Heart left ventricle (tissue), 16 donors: Measurements from ENCODE around the gene JUND. TPM values are rescaled to one million over a fixed set of nuclear protein-coding genes. Genes with fewer than 3 reads are reported as not detected.

Experiments used
- ATAC-seq, 4 donors: fragments of 200-7000 bp; cut with Tn5 transposase; one replicate each; pipeline ENCODE4 v1.9.1; 2020 to 2022; ENCODE audit warnings: moderate library complexity in 4 of 4, mild to moderate bottlenecking in 3 of 4, moderate number of reproducible peaks in 1 of 4
- DNase-seq, 5 donors: peaks; one replicate each; pipeline ENCODE4 v3.0.0-alpha.2; 2020
- H3K27ac ChIP-seq, 12 donors: fragments of 200-600 bp; sonication (generic) in 4 of 12; one replicate each; pipeline versions ENCODE4 v1.5.0 to v1.8.0; 2016 to 2022; ENCODE audit warnings: mild to moderate bottlenecking in 2 of 12
- H3K27me3 ChIP-seq, 9 donors: fragments of 200-600 bp; sonication (generic) in 2 of 9; one replicate each; pipeline versions ENCODE4 v1.5.1 to v1.8.0; 2016 to 2022; ENCODE audit warnings: mild to moderate bottlenecking in 3 of 9
- H3K36me3 ChIP-seq, 9 donors: fragments of 200-600 bp; sonication (generic) in 2 of 9; one replicate each; pipeline versions ENCODE4 v1.5.0 to v1.8.0; 2018 to 2022; ENCODE audit warnings: mild to moderate bottlenecking in 2 of 9
- H3K4me1 ChIP-seq, 12 donors: fragments of 200-600 bp; sonication (generic) in 4 of 12; one replicate each; pipeline versions ENCODE4 v1.5.0 to v1.8.0; 2016 to 2022; ENCODE audit warnings: mild to moderate bottlenecking in 3 of 12
- H3K4me3 ChIP-seq, 12 donors: fragments of 200-600 bp; sonication (generic) in 4 of 12; one replicate each; pipeline versions ENCODE4 v1.5.0 to v1.8.0; 2017 to 2022; ENCODE audit warnings: mild to moderate bottlenecking in 9 of 12, moderate library complexity in 4 of 12
- H3K9me3 ChIP-seq, 12 donors: fragments of 200-600 bp; sonication (generic) in 4 of 12; one replicate each; pipeline versions ENCODE4 v1.5.0 to v1.8.0; 2016 to 2022; ENCODE audit warnings: mild to moderate bottlenecking in 1 of 12
- CTCF ChIP-seq, 12 donors: fragments of 200-600 bp; sonication (generic) in 4 of 12; IDR thresholded peaks; one replicate each; pipeline versions ENCODE4 v1.5.0 to v1.8.0; 2018 to 2022; ENCODE audit warnings: antibody characterized with exemption in 12 of 12, mild to moderate bottlenecking in 5 of 12
- POLR2A ChIP-seq, 2 donors: fragments of 450-650 bp; IDR thresholded peaks; one replicate each; pipeline ENCODE4 v1.6.1; 2017; ENCODE audit warnings: antibody characterized with exemption in 2 of 2, mild to moderate bottlenecking in 2 of 2, moderate library complexity in 2 of 2
- WGBS, 4 donors: extraction: QIAGEN DNeasy Blood & Tissue Kit in 2 of 4; methylation state at CpG; one replicate each; pipeline versions ENCODE4 v1.1.5 to v1.1.7; 2013 to 2018; 5-methylcytosine and 5-hydroxymethylcytosine counted together
- intact Hi-C, 10 donors: fragments of 100-400 bp; cut with DNase I; formaldehyde crosslinking; loops; one replicate each; pipeline versions ENCODE4 v1.11.1 to v1.14.2; 2022
- polyA plus RNA-seq, 2 donors: library from polyadenylated mRNA; stranded (reverse); fragments of 200-250 nt; gene quantifications; one replicate each; pipeline ENCODE4 v1.2.3, GENCODE V29; 2013
- total RNA-seq, 9 donors: library from RNA; depleted of rRNA in 2 of 9; stranded (reverse); fragments of >200 nt in 2 of 9; fragmentation: NEBNext Ultra II Directional in 3 of 9; extraction: Animal tissue kit (Norgen Biotek cat#: 25700) in 3 of 9; gene quantifications; one replicate each; pipeline versions ENCODE4 v1.1.0 to v1.2.4, GENCODE V29; 2016 to 2023
- donor health status: ischemic (EF 13 %, LVEDD 7.1; RV severe dilation, severe dysfunction).
- donor health status: healthy with polysubstance abuse.
- donor health status: DM: no; HTN: yes; CAD: no.
- donor health status: DM: no; HTN: no; CAD: no.
- donor health status: ischemic (EF 25% LVEDD 6.9; RV normal size, moderate dysfunction).
- donor health status: ischemic (EF 25% LVEDD 5.7; RV mildly dilated, moderate dysfunction).
- donor health status: healthy.
- donor health status: DM: yes; HTN: yes; CAD: no.
- donor health status: ischemic (EF 35%, LVEDD 5.7; RV mildly dilated, moderate dysfunction).
- donor health status: nonischemic (EF 11% LVEDD 7.7; RV severe dilation, severe dysfunction).
- donor health status: DM: yes; HTN: yes; CAD: no.
- donor health status: PGD.
- donor health status: ischemic (EF 29% LVEDD 5.4; RV normal size, mild dysfunction).
- donor health status: nonischemic (EF 23%, LVEDD 6.1; RV moderate dilation, normal function).

JUND gene
- total and polyA plus RNA-seq, 11 donors = 80.2 to 352 (median 137) TPM

- Histone ChIP-seq H3K36me3 (no peaks in the 10 kb centered on the region), H3K9me3 (peaks cover 0 to 4% (median 0%) of the 10 kb centered on the region in 12 donors), H3K4me3 (no peak overlapping the region), H3K27me3 (peaks cover 0 to 12% (median 4%) of the 10 kb centered on the region in 9 donors), H3K27ac (no peak overlapping the region), H3K4me1 (peaks cover 0 to 10% (median 0%) of the 10 kb centered on the region in 12 donors)
- WGBS, 4 donors = 21 to 24% (median 23%) methylated on average over 19 to 23 of the region's 23 CpGs
- peak in 4 of 5 donors; percentile 46 to 72 (median 62) for DNase-seq
- no peak for TF ChIP-seq POLR2A (IDR thresholded peaks at IDR 0.05)
- peak; percentile 84 to 95 (median 92) for TF ChIP-seq CTCF (IDR thresholded peaks at IDR 0.05)
- intact Hi-C loops = loop anchor here (1.0 to 10.0 kb wide), 10 partner anchors 41 to 244 kb away; partner anchors contain the start of genes ARRDC2 (in 1 of the 10) and MPV17L2 (in 1 of the 10)
- peak; percentile 55 to 84 (median 75) for ATAC-seq
These were observed 29.6 kb downstream of the JUND start for GRCh38 chr19:18251587-18252369.

DNA sequence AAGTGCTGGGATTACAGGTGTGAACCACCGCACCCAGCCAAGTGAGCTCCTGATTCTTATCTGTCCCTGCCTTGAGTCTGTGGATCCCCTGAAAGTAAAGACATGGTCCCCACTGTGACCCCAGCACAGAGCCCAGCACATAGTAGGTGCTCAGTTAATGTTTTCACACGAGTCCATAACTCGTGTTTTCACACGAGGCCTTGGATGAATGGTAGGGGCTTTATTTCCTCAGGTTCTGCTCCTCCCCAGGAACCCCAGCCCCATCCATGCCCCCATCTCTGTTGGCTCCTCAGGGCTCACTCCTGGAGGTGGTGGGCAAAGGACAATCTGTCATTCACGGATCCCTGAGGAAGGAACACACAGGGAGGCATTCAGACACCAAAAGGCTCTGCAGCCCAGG is 31.6 kb downstream of the JUND start:
- no peak overlapping the region for H3K27ac ChIP-seq
- WGBS, 4 donors = 84 to 93% (median 92%) methylated on average over 5 of the region's 5 CpGs
- peaks cover 0 to 4% (median 0%) of the 10 kb centered on the region in 9 donors for H3K27me3 ChIP-seq
- intact Hi-C loops = loop anchor here in 9 of 10 donors (2.0 to 10.0 kb wide), 7 partner anchors 41 to 243 kb away; partner anchors contain the start of genes ARRDC2 (in 1 of the 9) and MPV17L2 (in 1 of the 9)
- no peak for TF ChIP-seq POLR2A (IDR thresholded peaks at IDR 0.05)
- TF ChIP-seq CTCF (IDR thresholded peaks at IDR 0.05) = no peak
- peaks cover 0 to 4% (median 0%) of the 10 kb centered on the region in 12 donors for H3K9me3 ChIP-seq
- no peaks in the 10 kb centered on the region for H3K36me3 ChIP-seq
- ATAC-seq (no peak), DNase-seq (no peak)
- peaks cover 0 to 10% (median 0%) of the 10 kb centered on the region in 12 donors for H3K4me1 ChIP-seq
- no peak overlapping the region for H3K4me3 ChIP-seq

- no peak for TF ChIP-seq POLR2A (IDR thresholded peaks at IDR 0.05)
- no peak for TF ChIP-seq CTCF (IDR thresholded peaks at IDR 0.05)
- Histone ChIP-seq H3K27me3 (no peaks in the 10 kb centered on the region), H3K36me3 (no peaks in the 10 kb centered on the region), H3K27ac (no peak overlapping the region), H3K4me1 (peaks cover 0 to 4% (median 0%) of the 10 kb centered on the region in 12 donors), H3K4me3 (no peak overlapping the region), H3K9me3 (peaks cover 0 to 3% (median 0%) of the 10 kb centered on the region in 12 donors)
- intact Hi-C loops = no loop called here
- DNase-seq = no peak
- 72 to 76% (median 75%) methylated on average over 7 of the region's 7 CpGs for WGBS, 4 donors
- ATAC-seq = no peak
These were observed 36.1 kb downstream of the JUND start for GRCh38 chr19:18245297-18245696.

DNA sequence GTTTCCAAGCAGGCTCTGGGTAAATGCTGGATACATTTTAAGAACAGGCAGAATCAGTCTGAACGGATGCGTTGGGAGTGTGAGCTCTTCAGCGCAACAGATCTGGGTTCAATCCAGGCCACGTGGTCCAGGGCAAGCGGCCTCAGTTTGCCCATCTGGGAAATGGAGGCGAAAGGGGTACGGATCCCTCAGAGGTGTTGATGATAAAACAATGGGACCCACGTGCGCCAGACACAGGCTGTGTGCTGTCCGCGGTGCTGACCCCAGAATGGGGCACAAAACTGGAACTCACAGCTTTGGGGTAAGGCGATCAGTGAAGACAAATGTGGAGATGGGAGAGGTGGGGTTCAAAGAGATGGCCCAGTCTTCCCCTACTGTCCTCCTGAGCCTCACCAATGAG is 42.1 kb downstream of the JUND start:
- ATAC-seq = no peak
- 30 to 36% (median 30%) methylated on average over 12 of the region's 12 CpGs for WGBS, 4 donors

More for the DNA sequence above, 42.1 kb downstream of the JUND start:
- intact Hi-C loops = no loop called here
- Histone ChIP-seq H3K36me3 (no peaks in the 10 kb centered on the region), H3K27ac (no peak overlapping the region), H3K27me3 (peaks cover 0 to 21% (median 4%) of the 10 kb centered on the region in 9 donors), H3K9me3 (no peaks in the 10 kb centered on the region), H3K4me1 (no peaks in the 10 kb centered on the region), H3K4me3 (no peak overlapping the region)
- no peak for DNase-seq
- TF ChIP-seq POLR2A (IDR thresholded peaks at IDR 0.05) (no peak), CTCF (IDR thresholded peaks at IDR 0.05) (no peak)
